Keratinocyte (primary cell): ENCODE measurements around the gene NT5E. TPM values are rescaled to one million over a fixed set of nuclear protein-coding genes. Genes with fewer than 3 reads are reported as not detected.

ENCODE experiments used
- DNase-seq: peaks from one replicate; pipeline ENCODE4 v3.0.0-alpha.2; 2011; ENCODE audit warnings: low read depth, missing footprints, low spot score
- FAIRE-seq: peaks from 2 replicates; lab custom pipeline; 2011; peaks lifted over from hg19 to GRCh38; lab: Jason Lieb, UNC
- H2AFZ ChIP-seq: 2 replicates; pipeline ENCODE4 v1.6.0; 2012; ENCODE audit warnings: low read length, control low read depth, inconsistent platforms; ENCODE audit not compliant: control insufficient read depth
- H3K27ac ChIP-seq: 2 replicates; pipeline ENCODE4 v1.5.1; 2011; ENCODE audit warnings: low read length; ENCODE audit not compliant: control insufficient read depth, insufficient read depth
- H3K27me3 ChIP-seq: 3 replicates; pipeline ENCODE4 v1.6.0; 2011; ENCODE audit warnings: low read length; ENCODE audit not compliant: control insufficient read depth, insufficient read depth; ENCODE audit errors: extremely low read depth
- H3K36me3 ChIP-seq, 2 experiments: 2 replicates in 1 of 2; 3 replicates in 1 of 2; pipeline ENCODE4 v1.5.1; 2011; ENCODE audit warnings: low read length in 2 of 2, mild to moderate bottlenecking in 1 of 2; ENCODE audit not compliant: control insufficient read depth in 2 of 2, insufficient read depth in 2 of 2; ENCODE audit errors: extremely low read depth in 1 of 2
- H3K4me1 ChIP-seq: 3 replicates; pipeline ENCODE4 v1.5.1; 2011; ENCODE audit warnings: low read length; ENCODE audit not compliant: control insufficient read depth, insufficient read depth; ENCODE audit errors: extremely low read depth
- H3K4me2 ChIP-seq: 3 replicates; pipeline ENCODE4 v1.6.0; 2011; ENCODE audit warnings: low read depth, low read length; ENCODE audit not compliant: control insufficient read depth, insufficient read depth; ENCODE audit errors: extremely low read depth
- H3K4me3 ChIP-seq, 3 experiments: fragments of 200-600 bp in 1 of 3; sonication (generic) in 1 of 3; 2 replicates in 2 of 3; 3 replicates in 1 of 3; pipeline ENCODE4 v1.5.1; 2011 to 2016; ENCODE audit warnings: low read length in 3 of 3, mild to moderate bottlenecking in 3 of 3, control low read depth in 2 of 3, inconsistent platforms in 1 of 3, low read depth in 1 of 3, mixed read lengths in 1 of 3, mixed run types in 1 of 3, moderate library complexity in 1 of 3; ENCODE audit not compliant: control insufficient read depth in 2 of 3, insufficient read depth in 2 of 3; ENCODE audit errors: extremely low read depth in 1 of 3
- H3K79me2 ChIP-seq: 2 replicates; pipeline ENCODE4 v1.6.0; 2012; ENCODE audit warnings: low read length; ENCODE audit not compliant: control insufficient read depth, insufficient read depth
- H3K9ac ChIP-seq: 3 replicates; pipeline ENCODE4 v1.6.0; 2011; ENCODE audit warnings: low read length; ENCODE audit not compliant: control insufficient read depth, insufficient read depth; ENCODE audit errors: extremely low read depth
- H3K9me1 ChIP-seq: 3 replicates; pipeline ENCODE4 v1.6.0; 2011; ENCODE audit warnings: low read length; ENCODE audit not compliant: control insufficient read depth, insufficient read depth; ENCODE audit errors: extremely low read depth
- H3K9me3 ChIP-seq: 2 replicates; pipeline ENCODE4 v1.5.1; 2012; ENCODE audit warnings: low read depth, low read length; ENCODE audit not compliant: control insufficient read depth
- H4K20me1 ChIP-seq: 3 replicates; pipeline ENCODE4 v1.6.0; 2011; ENCODE audit warnings: low read length; ENCODE audit not compliant: control insufficient read depth, insufficient read depth; ENCODE audit errors: extremely low read depth
- EZH2 ChIP-seq: IDR thresholded peaks from one replicate; pipeline ENCODE4 v1.6.1; 2012; ENCODE audit warnings: inconsistent platforms, mild to moderate bottlenecking, low read length, moderate library complexity
- dilution Hi-C: fragments of 300-500 bp; cut with MboI; formaldehyde crosslinking; loops from one replicate; pipeline ENCODE4 v1.7.0; 2020; ENCODE audit warnings: low sequenced_read_pairs; ENCODE audit not compliant: extremely low pct_ligation_motif_present
- polyA plus RNA-seq, 5 experiments: library from polyadenylated mRNA; depleted of rRNA in 3 of 5; stranded (reverse) in 3 of 5; stranded (forward) in 1 of 5; unstranded in 1 of 5; fragments of >200 nt; gene quantifications; 1 replicate in 1 of 5; 2 replicates in 3 of 5; 3 replicates in 1 of 5; pipeline versions ENCODE4 v1.2.1 to v1.2.3, GENCODE V29; 2011 to 2012; ENCODE audit warnings: missing spikeins in 2 of 5, low read depth in 1 of 5, low replicate concordance in 1 of 5
- TF ChIP-seq, protein P1 (sequence below), 3 experiments: IDR thresholded peaks in 1 of 3; conservative IDR thresholded peaks in 1 of 3; optimal IDR thresholded peaks in 1 of 3; 2 replicates in 2 of 3; 3 replicates in 1 of 3; pipeline versions ENCODE3 to v1.5.1; 2011; ENCODE audit warnings: low read length in 3 of 3, mild to moderate bottlenecking in 3 of 3, moderate library complexity in 2 of 3, control low read depth in 1 of 3, inconsistent platforms in 1 of 3; ENCODE audit not compliant: insufficient read depth in 2 of 3; ENCODE audit errors: extremely low read depth in 1 of 3

The NT5E gene
- polyA plus RNA-seq, 1 donor (not counting 4 experiments of a cell fraction or from before 2014, with no cell fraction given), result 268 TPM

DNA sequence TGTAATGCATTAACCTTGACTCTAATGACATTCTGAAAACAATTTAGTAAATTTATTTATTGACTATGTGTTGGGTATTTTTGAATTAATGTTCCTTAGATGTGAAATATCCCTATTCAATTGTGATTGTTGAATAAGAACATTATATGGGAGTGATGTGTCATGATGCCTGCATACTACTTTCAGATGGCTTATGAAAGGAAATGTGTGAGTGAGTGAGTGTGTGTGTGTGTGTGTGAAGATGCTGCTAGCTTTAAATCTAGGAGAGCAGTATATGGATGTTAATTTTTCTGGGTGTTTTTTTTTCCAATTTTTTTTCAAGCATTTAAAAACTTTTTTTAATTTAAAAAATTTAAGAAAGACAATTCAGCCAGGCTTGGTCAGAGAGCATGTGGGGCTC, 32.5 kb upstream of the NT5E start:
- dilution Hi-C loops, result no loop called here
- no peaks in the 10 kb centered on the region for H3K79me2 ChIP-seq

DNA sequence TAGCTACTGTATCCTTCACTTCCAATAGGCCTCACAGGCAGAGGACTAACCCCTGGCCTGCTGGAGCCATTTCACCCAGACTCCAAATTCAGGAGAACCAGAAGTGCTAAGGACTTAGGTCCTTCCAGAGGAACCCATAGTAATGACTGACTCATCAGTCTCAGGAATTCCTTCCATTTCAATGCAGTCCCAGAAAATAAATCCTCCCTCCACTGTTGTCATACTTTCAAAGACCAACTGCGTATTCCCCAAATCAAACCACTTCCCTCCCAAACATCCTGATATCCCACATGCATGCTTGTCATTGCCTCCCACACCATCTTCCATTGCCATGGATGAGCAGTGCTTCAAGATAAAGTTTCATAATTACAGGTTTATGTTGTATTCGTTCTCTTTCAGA, 31.8 kb upstream of the NT5E start:
- H3K4me2 ChIP-seq, result no peak overlapping the region
- peak; percentile 34 for FAIRE-seq
- no peak for DNase-seq
- H3K4me3 ChIP-seq, result no peak overlapping the region
- H3K27ac ChIP-seq, result no peak overlapping the region
- H2AFZ ChIP-seq, result peak overlapping the region; percentile 59
- H3K9me1 ChIP-seq, result no peaks in the 10 kb centered on the region
- dilution Hi-C loops, result no loop called here
- no peaks in the 10 kb centered on the region for H3K9me3 ChIP-seq
- no peaks in the 10 kb centered on the region for H3K27me3 ChIP-seq
- H3K9ac ChIP-seq, result no peak overlapping the region
- no peaks in the 10 kb centered on the region for H3K79me2 ChIP-seq
- peaks cover 21% of the 10 kb centered on the region for H3K4me1 ChIP-seq
- no peak for TF ChIP-seq EZH2
- H3K36me3 ChIP-seq, result no peaks in the 10 kb centered on the region
- H4K20me1 ChIP-seq, result no peaks in the 10 kb centered on the region

More for the DNA sequence above, 32.5 kb upstream of the NT5E start:
- no peak for TF ChIP-seq EZH2
- TF ChIP-seq, protein P1, sequence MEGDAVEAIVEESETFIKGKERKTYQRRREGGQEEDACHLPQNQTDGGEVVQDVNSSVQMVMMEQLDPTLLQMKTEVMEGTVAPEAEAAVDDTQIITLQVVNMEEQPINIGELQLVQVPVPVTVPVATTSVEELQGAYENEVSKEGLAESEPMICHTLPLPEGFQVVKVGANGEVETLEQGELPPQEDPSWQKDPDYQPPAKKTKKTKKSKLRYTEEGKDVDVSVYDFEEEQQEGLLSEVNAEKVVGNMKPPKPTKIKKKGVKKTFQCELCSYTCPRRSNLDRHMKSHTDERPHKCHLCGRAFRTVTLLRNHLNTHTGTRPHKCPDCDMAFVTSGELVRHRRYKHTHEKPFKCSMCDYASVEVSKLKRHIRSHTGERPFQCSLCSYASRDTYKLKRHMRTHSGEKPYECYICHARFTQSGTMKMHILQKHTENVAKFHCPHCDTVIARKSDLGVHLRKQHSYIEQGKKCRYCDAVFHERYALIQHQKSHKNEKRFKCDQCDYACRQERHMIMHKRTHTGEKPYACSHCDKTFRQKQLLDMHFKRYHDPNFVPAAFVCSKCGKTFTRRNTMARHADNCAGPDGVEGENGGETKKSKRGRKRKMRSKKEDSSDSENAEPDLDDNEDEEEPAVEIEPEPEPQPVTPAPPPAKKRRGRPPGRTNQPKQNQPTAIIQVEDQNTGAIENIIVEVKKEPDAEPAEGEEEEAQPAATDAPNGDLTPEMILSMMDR (optimal IDR thresholded peaks at IDR 0.05 in 1 of 3, IDR thresholded peaks at IDR 0.05 in 1 of 3, conservative IDR thresholded peaks at IDR 0.05 in 1 of 3; ENCODE audit: extremely low read depth in 1 of 3, insufficient read depth in 2 of 3, low read length in 3 of 3), result no peak
- Histone ChIP-seq H3K27ac (no peak overlapping the region), H3K36me3 (no peaks in the 10 kb centered on the region), H3K9me1 (no peaks in the 10 kb centered on the region), H2AFZ (no peak overlapping the region), H3K4me2 (no peak overlapping the region), H3K4me1 (peaks cover 21% of the 10 kb centered on the region), H3K4me3 (no peak overlapping the region), H4K20me1 (no peaks in the 10 kb centered on the region), H3K9ac (no peak overlapping the region), H3K9me3 (no peaks in the 10 kb centered on the region), H3K27me3 (no peaks in the 10 kb centered on the region)
- FAIRE-seq (no peak), DNase-seq (no peak)
